Mesothelial cell of epicardium (in vitro differentiated cells): ENCODE data around the gene TMEM236. TPM values are rescaled to one million over a fixed set of nuclear protein-coding genes. Genes with fewer than 3 reads are reported as not detected.

Experiments used
- DNase-seq, 2 experiments: peaks; one replicate each; pipeline ENCODE4 v3.0.0; 2021; ENCODE audit warnings: low spot score in 2 of 2; ENCODE audit not compliant: unreplicated experiment in 2 of 2
- H3K27ac Mint-ChIP-seq: 2 replicates; pipeline ENCODE4 v1.8.0; 2021; ENCODE audit warnings: mixed read lengths
- H3K27me3 Mint-ChIP-seq: 2 replicates; pipeline ENCODE4 v1.8.0; 2021; ENCODE audit warnings: low read depth, mixed read lengths
- H3K36me3 Mint-ChIP-seq: 2 replicates; pipeline ENCODE4 v1.8.0; 2021; ENCODE audit warnings: mixed read lengths
- H3K4me1 Mint-ChIP-seq: 2 replicates; pipeline ENCODE4 v1.8.0; 2021; ENCODE audit warnings: mixed read lengths
- H3K4me3 Mint-ChIP-seq: 2 replicates; pipeline ENCODE4 v1.8.0; 2021; ENCODE audit warnings: mild to moderate bottlenecking, moderate library complexity, mixed read lengths
- H3K9me3 Mint-ChIP-seq: 2 replicates; pipeline ENCODE4 v1.8.0; 2021; ENCODE audit warnings: mixed read lengths
- total RNA-seq: library from RNA; stranded (reverse); gene quantifications from 3 replicates; pipeline ENCODE4 v1.2.1, GENCODE V29; 2021
- TF ChIP-seq, protein P1 (sequence below): fragments of 200-600 bp; sonication (generic); IDR thresholded peaks from one replicate; pipeline ENCODE4 v1.5.0; 2021; ENCODE audit warnings: antibody characterized with exemption; ENCODE audit not compliant: unreplicated experiment

TMEM236 gene
- total RNA-seq, 1 donor from 2014 or later, result 0.04 TPM

DNA sequence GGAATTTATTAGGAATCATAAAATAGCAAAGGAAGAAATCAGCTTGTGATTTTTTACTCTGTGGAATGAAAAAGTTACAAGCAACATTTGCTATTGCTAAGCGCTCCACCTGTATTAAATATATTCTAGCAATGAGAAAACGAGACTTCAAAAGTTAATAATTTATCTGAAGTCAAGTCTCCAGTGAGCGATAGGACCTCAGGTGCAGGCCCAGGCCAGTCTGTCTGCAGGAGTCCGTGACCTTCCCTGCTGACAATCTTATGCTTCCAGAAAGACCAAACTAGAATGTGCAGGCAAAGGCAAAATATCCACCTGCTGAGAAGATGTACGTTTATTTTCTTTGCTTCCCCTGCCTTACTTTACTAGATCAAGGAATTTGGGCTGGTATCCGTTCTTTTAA, 79.9 kb downstream of the TMEM236 start:
- Mint-ChIP-seq H3K4me1 (peaks cover 5% of the 10 kb centered on the region), H3K36me3 (no peaks in the 10 kb centered on the region), H3K27me3 (no peaks in the 10 kb centered on the region), H3K4me3 (no peak overlapping the region), H3K27ac (no peak overlapping the region), H3K9me3 (peaks cover 3% of the 10 kb centered on the region)
- DNase-seq, result no peak
- TF ChIP-seq, protein P1, sequence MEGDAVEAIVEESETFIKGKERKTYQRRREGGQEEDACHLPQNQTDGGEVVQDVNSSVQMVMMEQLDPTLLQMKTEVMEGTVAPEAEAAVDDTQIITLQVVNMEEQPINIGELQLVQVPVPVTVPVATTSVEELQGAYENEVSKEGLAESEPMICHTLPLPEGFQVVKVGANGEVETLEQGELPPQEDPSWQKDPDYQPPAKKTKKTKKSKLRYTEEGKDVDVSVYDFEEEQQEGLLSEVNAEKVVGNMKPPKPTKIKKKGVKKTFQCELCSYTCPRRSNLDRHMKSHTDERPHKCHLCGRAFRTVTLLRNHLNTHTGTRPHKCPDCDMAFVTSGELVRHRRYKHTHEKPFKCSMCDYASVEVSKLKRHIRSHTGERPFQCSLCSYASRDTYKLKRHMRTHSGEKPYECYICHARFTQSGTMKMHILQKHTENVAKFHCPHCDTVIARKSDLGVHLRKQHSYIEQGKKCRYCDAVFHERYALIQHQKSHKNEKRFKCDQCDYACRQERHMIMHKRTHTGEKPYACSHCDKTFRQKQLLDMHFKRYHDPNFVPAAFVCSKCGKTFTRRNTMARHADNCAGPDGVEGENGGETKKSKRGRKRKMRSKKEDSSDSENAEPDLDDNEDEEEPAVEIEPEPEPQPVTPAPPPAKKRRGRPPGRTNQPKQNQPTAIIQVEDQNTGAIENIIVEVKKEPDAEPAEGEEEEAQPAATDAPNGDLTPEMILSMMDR, result no peak

DNA sequence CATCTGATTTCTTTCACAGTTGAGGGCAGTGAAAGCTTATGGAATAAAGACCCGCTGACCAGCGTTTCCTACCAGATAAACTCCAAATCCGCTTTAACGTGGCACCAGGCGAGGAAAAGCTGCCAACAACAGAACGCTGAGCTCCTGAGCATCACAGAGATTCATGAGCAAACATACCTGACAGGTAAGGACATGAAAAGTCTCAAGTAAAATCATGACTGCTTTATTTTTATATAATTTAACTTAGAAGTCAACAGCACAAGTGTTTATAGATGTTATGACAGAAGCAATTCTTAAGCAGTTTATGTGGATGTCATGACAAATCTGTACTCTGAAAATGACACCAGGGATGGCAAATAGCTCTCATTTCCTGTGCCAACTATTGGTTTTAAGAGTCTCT, 81.7 kb downstream of the TMEM236 start:
- DNase-seq, result no peak
- TF ChIP-seq, protein P1, result no peak
- Mint-ChIP-seq H3K4me1 (peaks cover 15% of the 10 kb centered on the region), H3K36me3 (no peaks in the 10 kb centered on the region), H3K9me3 (no peaks in the 10 kb centered on the region), H3K4me3 (no peak overlapping the region), H3K27me3 (no peaks in the 10 kb centered on the region), H3K27ac (no peak overlapping the region)

GRCh38 chr10:17835688-17836087, 83.7 kb downstream of the TMEM236 start:
- H3K4me1 Mint-ChIP-seq, result peaks cover 15% of the 10 kb centered on the region
- no peaks in the 10 kb centered on the region for H3K27me3 Mint-ChIP-seq
- no peaks in the 10 kb centered on the region for H3K9me3 Mint-ChIP-seq
- TF ChIP-seq, protein P1, result no peak
- no peak overlapping the region for H3K4me3 Mint-ChIP-seq
- H3K27ac Mint-ChIP-seq, result no peak overlapping the region
- no peak for DNase-seq
- H3K36me3 Mint-ChIP-seq, result no peaks in the 10 kb centered on the region

GRCh38 chr10:17836942-17837341, 84.9 kb downstream of the TMEM236 start:
- peak overlapping the region; percentile 24 for H3K27ac Mint-ChIP-seq
- DNase-seq, result peak in 1 of 2 experiments; percentile 45

GRCh38 chr10:17838080-17838648, 86.2 kb downstream of the TMEM236 start:
- TF ChIP-seq, protein P1, result no peak
- no peaks in the 10 kb centered on the region for H3K9me3 Mint-ChIP-seq
- H3K36me3 Mint-ChIP-seq, result no peaks in the 10 kb centered on the region
- H3K27me3 Mint-ChIP-seq, result no peaks in the 10 kb centered on the region
- no peak overlapping the region for H3K4me3 Mint-ChIP-seq
- H3K4me1 Mint-ChIP-seq, result peaks cover 15% of the 10 kb centered on the region
- peak overlapping the region; percentile 18 for H3K27ac Mint-ChIP-seq
- DNase-seq, result no peak

More at GRCh38 chr10:17836942-17837341, 84.9 kb downstream of the TMEM236 start:
- Mint-ChIP-seq H3K9me3 (no peaks in the 10 kb centered on the region), H3K4me3 (peak overlapping the region; percentile 36), H3K4me1 (peaks cover 15% of the 10 kb centered on the region), H3K27me3 (no peaks in the 10 kb centered on the region), H3K36me3 (no peaks in the 10 kb centered on the region)
- TF ChIP-seq, protein P1, result no peak
